ENCODE results near the gene AMELX.

The AMELX gene

DNA sequence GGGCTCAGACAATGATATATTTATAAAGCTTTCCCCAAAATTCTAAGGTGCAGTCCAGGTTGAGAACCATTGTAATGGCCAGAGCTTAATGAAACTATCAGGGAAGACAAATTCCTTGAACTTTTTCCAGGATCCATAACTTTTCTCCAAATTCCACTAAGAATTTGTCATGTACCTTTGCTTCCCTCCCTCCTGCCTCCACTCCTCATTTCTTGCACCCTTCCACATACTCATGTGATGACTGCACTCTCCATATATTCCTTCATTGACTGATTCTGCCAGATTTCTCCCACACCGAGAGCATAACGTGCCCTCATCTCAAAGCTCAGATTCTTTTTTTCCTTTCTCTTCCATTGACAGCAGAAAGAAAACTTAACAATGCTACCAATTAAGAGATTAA, 20.9 kb upstream of the AMELX start:
- DNase-seq (ENCODE audit: low read depth), result peak; percentile 17
- TF ChIP-seq, protein P1, sequence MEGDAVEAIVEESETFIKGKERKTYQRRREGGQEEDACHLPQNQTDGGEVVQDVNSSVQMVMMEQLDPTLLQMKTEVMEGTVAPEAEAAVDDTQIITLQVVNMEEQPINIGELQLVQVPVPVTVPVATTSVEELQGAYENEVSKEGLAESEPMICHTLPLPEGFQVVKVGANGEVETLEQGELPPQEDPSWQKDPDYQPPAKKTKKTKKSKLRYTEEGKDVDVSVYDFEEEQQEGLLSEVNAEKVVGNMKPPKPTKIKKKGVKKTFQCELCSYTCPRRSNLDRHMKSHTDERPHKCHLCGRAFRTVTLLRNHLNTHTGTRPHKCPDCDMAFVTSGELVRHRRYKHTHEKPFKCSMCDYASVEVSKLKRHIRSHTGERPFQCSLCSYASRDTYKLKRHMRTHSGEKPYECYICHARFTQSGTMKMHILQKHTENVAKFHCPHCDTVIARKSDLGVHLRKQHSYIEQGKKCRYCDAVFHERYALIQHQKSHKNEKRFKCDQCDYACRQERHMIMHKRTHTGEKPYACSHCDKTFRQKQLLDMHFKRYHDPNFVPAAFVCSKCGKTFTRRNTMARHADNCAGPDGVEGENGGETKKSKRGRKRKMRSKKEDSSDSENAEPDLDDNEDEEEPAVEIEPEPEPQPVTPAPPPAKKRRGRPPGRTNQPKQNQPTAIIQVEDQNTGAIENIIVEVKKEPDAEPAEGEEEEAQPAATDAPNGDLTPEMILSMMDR (conservative IDR thresholded peaks at IDR 0.05; ENCODE audit: control insufficient read depth, insufficient read depth, low read depth, low read length), result no peak
- no peak overlapping the region for H3K4me3 ChIP-seq (ENCODE audit: control insufficient read depth, low read depth, low read length)

DNA sequence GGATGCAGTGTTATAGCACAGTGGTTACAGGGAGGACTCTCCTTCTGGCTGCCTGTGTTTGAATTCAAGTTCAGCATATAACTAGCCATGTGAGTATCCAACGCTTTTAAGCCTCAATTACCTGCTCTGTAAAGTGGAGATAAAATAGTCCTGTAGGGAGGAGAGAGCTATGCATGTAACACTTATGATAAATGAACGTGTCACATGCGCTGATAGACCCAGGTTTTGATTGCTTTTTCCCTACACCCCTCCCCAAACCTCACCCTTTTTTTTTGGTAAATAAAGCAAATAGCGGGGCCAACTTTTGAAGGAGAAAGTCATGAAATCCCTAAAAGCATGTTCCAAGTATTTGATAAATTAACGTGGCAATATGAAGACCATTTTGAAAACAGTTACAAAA, 20.4 kb upstream of the AMELX start:
- no peak for DNase-seq (ENCODE audit: low read depth)
- H3K4me3 ChIP-seq (ENCODE audit: control insufficient read depth, low read depth, low read length), result no peak overlapping the region
- TF ChIP-seq, protein P1 (conservative IDR thresholded peaks at IDR 0.05; ENCODE audit: control insufficient read depth, insufficient read depth, low read depth, low read length), result no peak

DNA sequence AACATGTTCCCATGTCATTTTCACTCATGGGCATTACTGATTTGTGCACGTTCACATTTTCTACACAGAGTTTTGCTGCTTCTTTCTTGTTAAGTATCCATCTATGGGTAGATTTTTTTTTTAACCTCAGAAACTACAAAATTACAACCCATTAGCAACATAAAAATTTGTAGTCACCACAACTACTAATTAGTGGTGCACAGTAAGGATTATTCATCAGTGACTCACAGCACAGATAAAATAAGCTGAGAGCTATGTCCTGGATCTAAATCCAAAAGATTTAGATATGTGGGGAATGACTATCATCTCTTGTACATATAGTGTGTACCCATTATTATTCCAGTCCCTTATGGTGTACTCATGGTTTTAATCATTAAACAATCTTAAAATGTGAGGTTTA, 19.7 kb upstream of the AMELX start:
- TF ChIP-seq, protein P1 (conservative IDR thresholded peaks at IDR 0.05; ENCODE audit: control insufficient read depth, insufficient read depth, low read depth, low read length), result no peak
- no peak overlapping the region for H3K4me3 ChIP-seq (ENCODE audit: control insufficient read depth, low read depth, low read length)
- DNase-seq (ENCODE audit: low read depth), result peak; percentile 72

DNA sequence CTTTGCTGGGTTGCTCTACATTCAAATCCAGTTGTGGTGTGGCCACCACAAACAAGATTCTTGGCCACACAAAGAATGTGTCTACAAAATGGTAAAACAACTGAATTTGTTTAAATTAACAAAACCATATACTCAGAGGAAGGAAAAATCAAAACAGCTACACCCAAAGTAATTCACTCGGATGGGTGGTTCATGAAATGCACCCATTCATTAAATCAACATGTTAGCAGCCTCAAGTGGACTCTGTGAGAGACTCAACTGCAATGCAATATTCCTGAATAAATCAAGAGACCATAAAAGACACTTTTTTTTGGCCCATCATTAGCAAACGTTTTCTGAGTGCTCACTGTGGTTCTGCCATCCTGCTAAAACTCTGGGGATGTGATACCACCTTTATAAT, 11.2 kb upstream of the AMELX start:
- H3K4me3 ChIP-seq (ENCODE audit: control insufficient read depth, low read depth, low read length), result no peak overlapping the region
- no peak for DNase-seq (ENCODE audit: low read depth)
- TF ChIP-seq, protein P1 (conservative IDR thresholded peaks at IDR 0.05; ENCODE audit: control insufficient read depth, insufficient read depth, low read depth, low read length), result no peak

DNA sequence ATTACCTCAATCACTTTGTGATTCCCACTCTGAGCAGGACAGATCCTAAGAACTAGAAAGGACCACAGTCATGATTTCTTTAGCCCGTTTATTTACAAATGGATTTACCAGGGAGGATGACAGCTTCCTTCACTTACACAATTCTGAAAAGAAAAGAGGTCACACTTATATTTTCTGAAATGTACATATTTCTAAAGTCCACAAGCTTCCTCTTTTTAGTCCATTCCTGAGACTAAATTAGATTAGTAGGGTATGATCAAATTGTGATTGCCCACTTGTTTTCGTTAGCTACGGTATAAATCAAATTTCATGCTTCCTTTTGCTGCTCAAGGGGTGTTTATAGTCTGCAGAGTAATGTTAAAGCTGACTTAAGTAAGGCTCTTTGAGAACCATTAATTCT, 7.6 kb upstream of the AMELX start:
- H3K4me3 ChIP-seq (ENCODE audit: control insufficient read depth, low read depth, low read length), result no peak overlapping the region
- DNase-seq (ENCODE audit: low read depth), result no peak
- TF ChIP-seq, protein P1 (conservative IDR thresholded peaks at IDR 0.05; ENCODE audit: control insufficient read depth, insufficient read depth, low read depth, low read length), result no peak

DNA sequence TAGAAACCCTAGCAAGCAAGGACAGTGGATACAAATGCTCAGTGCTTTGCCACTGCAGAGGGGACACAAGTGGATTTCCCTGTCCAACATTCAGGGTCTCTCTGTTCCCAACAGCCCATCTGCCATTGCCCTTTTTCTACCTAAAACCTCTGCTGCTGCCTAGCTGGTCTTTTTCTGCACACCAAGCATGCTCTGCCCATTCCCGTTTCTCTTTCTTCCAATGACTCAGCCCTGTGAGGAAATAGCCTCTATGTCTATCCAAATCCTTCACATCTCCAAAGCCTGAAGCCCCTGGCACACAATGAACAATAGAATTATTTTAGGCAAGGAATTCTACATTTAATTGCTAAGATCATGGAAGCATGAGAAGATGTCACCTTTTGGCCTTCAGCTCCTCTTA, 5.7 kb upstream of the AMELX start:
- DNase-seq (ENCODE audit: low read depth), result peak; percentile 50
- TF ChIP-seq, protein P1 (conservative IDR thresholded peaks at IDR 0.05; ENCODE audit: control insufficient read depth, insufficient read depth, low read depth, low read length), result no peak
- H3K4me3 ChIP-seq (ENCODE audit: control insufficient read depth, low read depth, low read length), result no peak overlapping the region

DNA sequence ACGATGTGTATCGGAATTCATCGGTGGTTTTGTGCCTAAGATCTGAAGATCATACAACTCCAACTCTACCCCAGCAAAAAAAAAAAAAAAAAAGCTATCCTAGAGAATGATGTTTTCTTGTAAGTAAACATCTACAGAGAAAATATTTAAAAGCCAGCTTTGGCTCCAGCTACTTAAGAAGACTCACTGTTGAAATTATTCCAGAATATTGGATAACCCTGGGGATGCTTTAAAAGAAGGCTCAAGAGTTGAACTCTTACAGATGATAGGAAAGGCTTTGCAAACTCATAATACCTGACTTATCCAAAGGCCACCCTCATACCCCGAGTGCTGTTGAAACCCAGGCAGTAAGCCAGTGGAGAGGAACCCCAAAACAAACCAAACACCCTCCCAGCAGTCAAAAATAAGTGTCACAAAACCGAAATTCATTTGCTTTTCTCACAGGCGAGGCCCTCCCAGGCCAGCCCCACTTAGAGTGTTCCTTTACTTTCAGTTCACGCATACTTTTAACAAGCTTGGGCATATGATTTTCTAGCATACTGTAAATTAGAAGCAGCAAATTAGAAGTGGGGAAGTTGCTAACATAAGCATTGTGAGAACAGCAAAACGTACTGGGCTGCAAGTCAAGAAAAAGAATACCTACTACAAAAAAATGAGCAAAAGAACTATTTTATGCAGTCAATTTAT, 2.7 kb upstream of the AMELX start:
- TF ChIP-seq, protein P1 (conservative IDR thresholded peaks at IDR 0.05; ENCODE audit: control insufficient read depth, insufficient read depth, low read depth, low read length), result no peak
- no peak for DNase-seq (ENCODE audit: low read depth)

More for the DNA sequence above, 2.7 kb upstream of the AMELX start:
- no peak overlapping the region for H3K4me3 ChIP-seq (ENCODE audit: control insufficient read depth, low read depth, low read length)
